ENCODE results near the gene ZMYND11.

- TF ChIP-seq CTCF (IDR thresholded peaks at IDR 0.05; ENCODE audit: low read length) (no peak), EZH2 (IDR thresholded peaks at IDR 0.05; ENCODE audit: borderline replicate concordance, low read length) (no peak)
Measured at GRCh38 chr10:201328-201771, 66.1 kb downstream of the ZMYND11 start.

Measured in OCI-LY1 (cell line).